H1 (cell line): ENCODE results near the gene ABCC2.

Experiments used
- CREB1 ChIP-seq: IDR thresholded peaks from 2 replicates; pipeline ENCODE4 v1.6.1; 2012; ENCODE audit warnings: inconsistent platforms
- EP300 ChIP-seq, 2 experiments: IDR thresholded peaks; 1 replicate in 1 of 2; 2 replicates in 1 of 2; pipeline ENCODE4 v1.6.1; 2011 to 2012; ENCODE audit warnings: low read depth in 2 of 2, low read length in 2 of 2, mild to moderate bottlenecking in 2 of 2, borderline replicate concordance in 1 of 2, inconsistent platforms in 1 of 2, moderate library complexity in 1 of 2
- JUND ChIP-seq: IDR thresholded peaks from 2 replicates; pipeline ENCODE4 v1.6.1; 2011; ENCODE audit warnings: mild to moderate bottlenecking, improper control_type of control experiment, low read length
- RXRA ChIP-seq: IDR thresholded peaks from 2 replicates; pipeline ENCODE4 v1.6.1; 2011; ENCODE audit warnings: low read depth, mild to moderate bottlenecking, low read length, moderate library complexity; ENCODE audit not compliant: insufficient read depth
- SP1 ChIP-seq: IDR thresholded peaks from 2 replicates; pipeline ENCODE4 v1.6.1; 2011; ENCODE audit warnings: low read depth, low read length
- YY1 ChIP-seq: IDR thresholded peaks from 2 replicates; pipeline ENCODE4 v1.6.1; 2011; ENCODE audit warnings: low read depth, mild to moderate bottlenecking, low read length

DNA sequence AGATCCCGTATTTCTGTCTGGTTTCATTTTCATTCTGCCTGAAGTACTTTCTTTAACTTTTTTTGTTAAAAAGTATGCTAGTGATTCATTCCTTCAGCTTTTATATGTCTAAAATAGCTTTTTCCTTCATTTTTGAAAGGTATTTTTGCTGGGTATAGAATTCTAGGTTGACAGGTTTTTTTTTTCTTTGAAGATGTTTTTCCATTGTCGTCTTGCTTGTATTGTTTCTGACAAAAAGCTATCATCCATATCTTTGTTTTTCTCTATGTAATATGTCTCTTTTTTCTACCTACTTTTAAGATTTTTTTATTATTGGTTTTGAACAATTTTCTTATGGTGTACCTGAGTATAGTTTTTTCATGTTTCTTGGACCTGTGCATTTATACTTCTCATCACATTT, 42.2 kb upstream of the ABCC2 start:
- TF ChIP-seq JUND, result no peak
- no peak for TF ChIP-seq YY1
- TF ChIP-seq RXRA, result no peak
- TF ChIP-seq EP300 (IDR thresholded peaks at IDR 0.05; ENCODE audit: borderline replicate concordance in 1 of 2, low read depth in 2 of 2, low read length in 2 of 2), result no peak
- TF ChIP-seq CREB1, result no peak
- no peak for TF ChIP-seq SP1
